ENCODE results near the gene PKN1.
"Not testable (repeated sequence)": the region's sequence is repeated elsewhere in the genome, so short reads cannot be mapped to it uniquely, and the experiment has no call there.

The PKN1 gene

DNA sequence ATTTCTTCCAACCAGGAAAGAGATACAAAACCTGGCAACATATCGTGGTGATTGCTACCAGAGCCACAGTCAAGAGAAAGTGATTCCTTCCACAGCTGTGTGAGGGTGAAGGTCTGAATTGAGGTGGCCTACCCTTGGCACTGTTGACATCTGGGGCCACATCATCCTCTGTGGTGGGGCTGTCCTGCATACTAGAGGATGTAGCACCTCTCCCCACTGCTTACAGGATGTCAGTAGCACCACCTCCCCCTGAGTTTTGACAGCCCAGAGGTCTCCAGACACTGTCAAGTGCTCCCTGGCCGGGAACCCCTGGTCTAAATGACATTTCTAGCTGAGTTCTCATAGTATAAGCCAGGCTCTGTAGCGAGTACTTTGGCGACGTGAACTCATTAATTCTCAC lies 26.6 kb downstream of the PKN1 start:
- CTCF ChIA-PET = interaction anchor here (1.0 to 1.3 kb wide), 3 partner anchors 13 to 264 kb away, joined by 3 to 4 read pairs (median 4); no protein-coding TSS in a partner anchor
- POLR2A ChIA-PET = no interaction called here
- no peak for DNase-seq (ENCODE audit: extremely low spot score)
- TF ChIP-seq, protein P1, sequence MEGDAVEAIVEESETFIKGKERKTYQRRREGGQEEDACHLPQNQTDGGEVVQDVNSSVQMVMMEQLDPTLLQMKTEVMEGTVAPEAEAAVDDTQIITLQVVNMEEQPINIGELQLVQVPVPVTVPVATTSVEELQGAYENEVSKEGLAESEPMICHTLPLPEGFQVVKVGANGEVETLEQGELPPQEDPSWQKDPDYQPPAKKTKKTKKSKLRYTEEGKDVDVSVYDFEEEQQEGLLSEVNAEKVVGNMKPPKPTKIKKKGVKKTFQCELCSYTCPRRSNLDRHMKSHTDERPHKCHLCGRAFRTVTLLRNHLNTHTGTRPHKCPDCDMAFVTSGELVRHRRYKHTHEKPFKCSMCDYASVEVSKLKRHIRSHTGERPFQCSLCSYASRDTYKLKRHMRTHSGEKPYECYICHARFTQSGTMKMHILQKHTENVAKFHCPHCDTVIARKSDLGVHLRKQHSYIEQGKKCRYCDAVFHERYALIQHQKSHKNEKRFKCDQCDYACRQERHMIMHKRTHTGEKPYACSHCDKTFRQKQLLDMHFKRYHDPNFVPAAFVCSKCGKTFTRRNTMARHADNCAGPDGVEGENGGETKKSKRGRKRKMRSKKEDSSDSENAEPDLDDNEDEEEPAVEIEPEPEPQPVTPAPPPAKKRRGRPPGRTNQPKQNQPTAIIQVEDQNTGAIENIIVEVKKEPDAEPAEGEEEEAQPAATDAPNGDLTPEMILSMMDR (IDR thresholded peaks at IDR 0.05; ENCODE audit: control extremely low read depth, extremely low read depth, low read depth, missing control alignments) = no peak

DNA sequence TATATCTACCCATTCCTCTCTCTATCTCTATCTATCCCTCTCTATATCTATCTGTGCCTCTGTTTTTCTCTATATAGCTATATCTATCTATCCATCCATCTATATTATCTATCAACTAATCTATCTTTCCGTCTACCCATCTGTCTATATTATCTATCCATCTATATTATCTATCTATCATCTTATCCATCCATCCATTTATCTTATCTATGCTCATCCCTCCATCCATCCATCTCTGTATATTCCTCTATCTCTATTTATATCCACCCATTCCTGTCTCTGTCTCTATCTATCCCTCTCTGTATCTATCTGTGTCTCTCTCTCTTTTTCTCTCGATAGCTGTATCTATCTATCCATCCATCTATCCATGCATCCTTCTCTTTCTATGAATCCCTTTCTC lies 27.8 kb downstream of the PKN1 start:
- ChIA-PET CTCF (interaction anchor here (0.6 to 1.9 kb wide), 3 partner anchors 19 to 38 kb away, joined by 3 to 5 read pairs (median 3); no protein-coding TSS in a partner anchor), POLR2A (no interaction called here)
- TF ChIP-seq, protein P1 (IDR thresholded peaks at IDR 0.05; ENCODE audit: control extremely low read depth, extremely low read depth, low read depth, missing control alignments) = no peak
- no peak for DNase-seq (ENCODE audit: extremely low spot score)

DNA sequence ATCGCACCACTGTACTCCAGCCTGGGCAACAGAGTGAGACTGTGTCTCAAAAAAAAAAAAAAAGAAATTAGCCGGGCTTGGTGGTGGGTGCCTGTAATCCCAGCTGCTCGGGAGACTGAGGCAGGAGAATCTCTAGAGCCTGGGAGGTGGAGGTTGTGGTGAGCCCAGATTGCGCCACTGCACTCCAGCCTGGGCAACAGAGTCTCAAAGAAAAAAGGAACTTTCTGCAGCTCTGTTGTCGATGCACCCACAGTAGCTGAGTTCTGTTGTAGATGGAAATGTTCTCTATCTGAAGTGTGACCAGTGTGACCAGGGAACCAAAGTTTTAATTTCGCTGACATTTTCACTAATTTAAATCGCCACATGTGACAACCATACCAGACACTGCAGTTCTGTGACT lies 29.3 kb downstream of the PKN1 start:
- POLR2A ChIA-PET; DNase-seq (ENCODE audit: extremely low spot score): not testable (repeated sequence)
- CTCF ChIA-PET = interaction anchor here (1.4 to 1.9 kb wide), 2 partner anchors 17 to 19 kb away, joined by 3 to 5 read pairs; no protein-coding TSS in a partner anchor

DNA sequence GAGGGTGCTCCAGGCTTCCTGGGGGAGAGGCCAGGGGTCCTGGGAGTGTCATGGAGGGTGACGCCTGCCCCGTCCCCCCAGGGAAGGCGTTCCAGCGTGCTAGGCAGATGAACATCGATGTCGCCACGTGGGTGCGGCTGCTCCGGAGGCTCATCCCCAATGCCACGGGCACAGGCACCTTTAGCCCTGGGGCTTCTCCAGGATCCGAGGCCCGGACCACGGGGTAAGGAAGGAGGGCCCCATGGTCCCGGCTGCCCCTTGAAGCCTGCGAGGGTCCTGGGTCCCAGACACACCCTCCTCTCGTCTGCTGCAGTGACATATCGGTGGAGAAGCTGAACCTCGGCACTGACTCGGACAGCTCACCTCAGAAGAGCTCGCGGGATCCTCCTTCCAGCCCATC lies 30.6 kb downstream of the PKN1 start:
- POLR2A ChIA-PET = no interaction called here
- DNase-seq (ENCODE audit: extremely low spot score) = no peak
- CTCF ChIA-PET = interaction anchor here (5.4 kb wide), 1 partner anchor 16 kb away, joined by 50 read pairs; no protein-coding TSS in a partner anchor
- TF ChIP-seq, protein P1 (IDR thresholded peaks at IDR 0.05; ENCODE audit: control extremely low read depth, extremely low read depth, low read depth, missing control alignments) = no peak

DNA sequence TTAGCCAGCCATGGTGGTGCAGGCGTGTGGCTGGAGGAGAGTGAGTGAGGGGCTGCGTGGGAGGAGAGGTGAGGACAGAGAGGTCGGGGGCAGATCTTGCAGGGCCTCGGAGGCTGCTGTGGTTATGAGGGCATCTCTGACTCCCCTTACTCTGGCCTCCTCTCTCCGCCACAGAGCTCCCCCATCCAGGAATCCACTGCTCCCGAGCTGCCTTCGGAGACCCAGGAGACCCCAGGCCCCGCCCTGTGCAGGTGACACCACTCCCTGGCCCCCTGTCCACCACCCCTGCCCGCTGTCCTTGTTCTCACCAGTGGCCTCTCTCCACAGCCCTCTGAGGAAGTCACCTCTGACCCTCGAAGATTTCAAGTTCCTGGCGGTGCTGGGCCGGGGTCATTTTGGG lies 34.3 kb downstream of the PKN1 start:
- DNase-seq (ENCODE audit: extremely low spot score) = no peak
- ChIA-PET CTCF (interaction anchor here (1.0 to 5.4 kb wide), 6 partner anchors 13 to 331 kb away, joined by 3 to 50 read pairs (median 4); partner anchors contain the start of genes ASF1B and GIPC1), POLR2A (interaction anchor here (0.7 kb wide), 1 partner anchor 76 kb away, joined by 3 read pairs; no protein-coding TSS in a partner anchor)
- TF ChIP-seq, protein P1 (IDR thresholded peaks at IDR 0.05; ENCODE audit: control extremely low read depth, extremely low read depth, low read depth, missing control alignments) = no peak

DNA sequence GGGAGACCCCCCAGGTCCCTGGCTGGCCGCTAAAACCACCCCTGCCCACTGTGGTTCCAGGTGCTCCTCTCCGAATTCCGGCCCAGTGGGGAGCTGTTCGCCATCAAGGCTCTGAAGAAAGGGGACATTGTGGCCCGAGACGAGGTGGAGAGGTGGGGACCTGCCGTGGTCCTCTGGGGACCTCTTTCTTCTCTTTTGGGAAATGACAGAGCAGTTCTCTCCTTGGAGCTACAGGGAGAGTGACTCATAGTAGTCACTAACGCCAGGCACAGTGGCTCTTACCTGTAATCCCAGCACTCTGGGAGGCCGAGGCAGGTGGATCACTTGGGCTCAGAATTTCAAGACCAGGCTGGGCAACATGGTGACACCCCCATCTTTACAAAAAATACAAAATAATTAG lies 34.7 kb downstream of the PKN1 start:
- ChIA-PET CTCF (interaction anchor here (0.7 to 5.4 kb wide), 5 partner anchors 12 to 331 kb away, joined by 3 to 50 read pairs (median 5); partner anchors contain the start of gene ASF1B), POLR2A (no interaction called here)
- DNase-seq (ENCODE audit: extremely low spot score) = no peak
- TF ChIP-seq, protein P1 (IDR thresholded peaks at IDR 0.05; ENCODE audit: control extremely low read depth, extremely low read depth, low read depth, missing control alignments) = no peak

DNA sequence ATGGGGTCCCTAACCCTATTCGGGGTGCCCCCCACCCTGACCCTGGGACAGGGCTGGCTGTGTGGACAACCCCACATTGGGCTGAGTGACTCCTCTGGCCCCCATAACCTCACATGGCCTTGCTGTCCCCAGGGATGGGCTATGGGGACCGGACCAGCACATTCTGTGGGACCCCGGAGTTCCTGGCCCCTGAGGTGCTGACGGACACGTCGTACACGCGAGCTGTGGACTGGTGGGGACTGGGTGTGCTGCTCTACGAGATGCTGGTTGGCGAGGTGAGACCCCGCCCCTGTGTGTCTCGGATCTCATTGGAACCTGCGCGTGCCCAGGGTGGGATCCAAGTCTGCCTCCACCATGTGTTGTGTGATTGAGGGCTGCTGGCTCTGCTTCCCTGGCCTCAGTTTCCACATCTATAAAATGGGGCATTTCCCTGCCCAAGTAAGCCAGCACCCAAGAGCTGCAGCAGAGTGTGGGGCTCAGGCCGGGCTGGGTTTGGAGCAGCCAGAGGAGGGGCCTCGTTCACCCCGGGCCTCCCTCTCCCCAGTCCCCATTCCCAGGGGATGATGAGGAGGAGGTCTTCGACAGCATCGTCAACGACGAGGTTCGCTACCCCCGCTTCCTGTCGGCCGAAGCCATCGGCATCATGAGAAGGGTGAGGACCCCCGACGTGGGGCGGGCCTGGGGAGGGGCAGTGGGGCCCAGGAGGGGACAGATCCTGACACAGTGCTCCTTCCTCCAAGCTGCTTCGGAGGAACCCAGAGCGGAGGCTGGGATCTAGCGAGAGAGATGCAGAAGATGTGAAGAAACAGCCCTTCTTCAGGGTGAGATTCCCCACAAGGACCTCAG lies 37.1 kb downstream of the PKN1 start:
- no peak for DNase-seq (ENCODE audit: extremely low spot score)
- ChIA-PET POLR2A (interaction anchor here (0.6 kb wide), 1 partner anchor 219 kb away, joined by 3 read pairs; no protein-coding TSS in a partner anchor), CTCF (interaction anchor here (1.5 kb wide), 1 partner anchor 10 kb away, joined by 3 read pairs; no protein-coding TSS in a partner anchor)
- TF ChIP-seq, protein P1 (IDR thresholded peaks at IDR 0.05; ENCODE audit: control extremely low read depth, extremely low read depth, low read depth, missing control alignments) = no peak
